Stimulated activated CD4-positive, alpha-beta T cell treated with anti-CD3 and anti-CD28 coated beads, TNF-alpha, amount 100 ng/mL, for 24 hours (primary cell): ENCODE results near the gene PCDH17.

ENCODE experiments used
- DNase-seq, 3 experiments: peaks; one replicate each; pipeline ENCODE4 v3.0.0-alpha.2; 2020; ENCODE audit warnings: low read depth in 3 of 3

The PCDH17 gene

GRCh38 chr13:57636816-57637215 lies 5.3 kb downstream of the PCDH17 start:
- no peak for DNase-seq

- no peak for DNase-seq
These were observed 6.0 kb downstream of the PCDH17 start for GRCh38 chr13:57637515-57637914.

DNA sequence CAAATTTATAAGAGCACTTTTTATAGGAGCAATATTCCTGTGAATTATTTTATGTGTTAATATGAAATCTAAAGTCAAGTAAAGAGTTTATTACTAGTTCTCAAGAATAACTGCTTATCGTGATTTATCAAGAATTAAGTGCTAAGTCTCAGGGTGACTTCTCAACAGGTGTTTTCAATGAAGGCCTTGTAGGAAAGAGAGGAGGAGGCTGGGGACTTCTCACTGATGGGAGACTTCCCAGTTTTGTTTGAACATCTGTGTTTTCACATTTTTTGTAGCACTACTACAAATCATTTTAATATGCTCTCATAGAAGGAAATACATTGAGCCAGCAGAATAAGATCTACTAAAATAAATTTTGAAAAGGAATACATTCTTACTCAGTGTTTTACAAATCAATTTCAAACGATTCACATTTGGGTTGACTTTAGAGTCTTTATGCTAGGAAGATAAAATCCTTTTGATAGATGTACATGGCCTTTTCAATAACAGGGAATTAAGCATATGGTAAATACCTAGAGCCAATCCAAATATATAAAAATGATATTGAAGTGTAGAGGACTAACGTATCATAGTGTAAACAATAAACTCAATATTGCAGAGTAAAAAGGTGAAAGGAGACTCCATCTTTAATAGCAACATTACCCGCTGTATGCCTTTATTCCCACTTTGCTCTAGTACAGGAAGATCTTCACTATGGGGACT lies 6.8 kb downstream of the PCDH17 start:
- no peak for DNase-seq

- DNase-seq = no peak
These were observed 9.1 kb downstream of the PCDH17 start for GRCh38 chr13:57640607-57641006.

GRCh38 chr13:57641051-57641450 lies 9.5 kb downstream of the PCDH17 start:
- no peak for DNase-seq

DNA sequence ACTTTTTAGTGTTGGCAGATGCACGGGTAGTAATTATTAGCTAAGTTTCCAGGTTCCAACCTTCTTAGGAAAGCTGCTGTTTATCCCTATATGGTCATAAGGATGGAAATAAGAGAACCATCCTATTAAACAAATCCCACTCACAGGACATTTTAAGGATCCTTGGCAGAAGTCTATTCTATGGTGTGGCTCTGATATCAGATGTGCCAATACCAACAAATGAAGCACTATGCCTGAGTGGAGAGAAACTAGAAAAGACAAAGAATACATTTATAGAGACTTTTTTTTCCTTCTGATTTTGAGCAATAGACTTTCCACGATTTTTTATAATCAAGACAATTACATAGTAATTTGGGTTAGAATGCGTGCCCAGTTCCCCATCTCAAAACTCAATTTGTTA lies 12.6 kb downstream of the PCDH17 start:
- no peak for DNase-seq

GRCh38 chr13:57653229-57653989 lies 21.9 kb downstream of the PCDH17 start:
- DNase-seq = no peak

- DNase-seq = no peak
These were observed 33.9 kb downstream of the PCDH17 start for GRCh38 chr13:57665481-57665880.

DNA sequence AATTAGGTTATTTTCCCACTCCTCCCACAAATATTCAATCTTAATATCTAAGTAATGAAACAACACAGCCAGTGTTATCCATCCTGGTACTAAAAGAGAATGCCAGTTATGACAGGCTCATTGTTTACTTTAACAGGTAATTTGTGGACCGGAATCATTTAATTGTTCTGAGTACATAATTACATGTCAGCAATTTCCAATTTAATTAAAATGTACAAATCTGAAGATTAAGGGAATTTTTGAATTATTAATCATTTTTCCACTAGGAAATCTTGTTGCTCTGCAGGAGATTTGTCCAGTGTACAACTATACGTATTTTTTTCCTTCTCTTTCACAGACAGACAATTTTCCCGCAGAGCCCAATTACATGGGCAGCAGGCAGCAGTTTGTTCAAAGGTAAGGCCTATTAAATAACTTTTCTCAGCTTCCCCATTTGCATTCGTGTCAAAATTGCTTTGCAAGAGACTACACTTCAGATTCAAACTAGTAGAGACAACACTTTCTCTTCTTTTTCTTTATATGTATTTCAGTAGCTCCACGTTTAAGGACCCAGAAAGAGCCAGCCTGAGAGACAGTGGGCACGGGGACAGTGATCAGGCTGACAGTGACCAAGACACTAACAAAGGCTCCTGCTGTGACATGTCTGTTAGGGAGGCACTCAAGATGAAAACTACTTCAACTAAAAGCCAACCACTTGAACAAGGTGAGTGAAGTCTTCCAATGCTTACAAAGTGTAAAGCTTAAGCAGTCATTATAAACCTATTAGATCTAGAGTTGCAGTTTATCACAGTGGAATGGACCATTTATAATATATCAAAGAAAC lies 34.8 kb downstream of the PCDH17 start:
- no peak for DNase-seq

GRCh38 chr13:57672168-57672567 lies 40.6 kb downstream of the PCDH17 start:
- DNase-seq = no peak

DNA sequence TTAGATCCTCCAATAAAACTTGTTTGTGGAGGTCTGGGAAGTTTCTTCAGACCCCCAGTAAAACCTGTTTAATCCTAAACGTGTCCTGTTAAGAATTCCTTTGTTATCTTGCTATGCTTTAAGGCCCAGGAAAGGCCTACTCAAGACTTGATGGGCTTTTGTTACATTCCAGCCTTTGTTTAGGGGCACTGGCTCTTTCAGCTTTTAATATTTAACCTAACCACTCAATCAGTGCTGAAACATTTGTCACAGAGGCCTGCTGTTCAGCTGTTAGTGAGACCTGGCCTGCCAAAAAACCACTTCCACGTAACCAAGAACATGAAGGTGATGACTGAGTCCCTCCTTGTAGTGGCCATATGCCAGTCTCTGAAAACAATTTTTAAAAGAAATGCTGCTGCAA lies 41.7 kb downstream of the PCDH17 start:
- no peak for DNase-seq

DNA sequence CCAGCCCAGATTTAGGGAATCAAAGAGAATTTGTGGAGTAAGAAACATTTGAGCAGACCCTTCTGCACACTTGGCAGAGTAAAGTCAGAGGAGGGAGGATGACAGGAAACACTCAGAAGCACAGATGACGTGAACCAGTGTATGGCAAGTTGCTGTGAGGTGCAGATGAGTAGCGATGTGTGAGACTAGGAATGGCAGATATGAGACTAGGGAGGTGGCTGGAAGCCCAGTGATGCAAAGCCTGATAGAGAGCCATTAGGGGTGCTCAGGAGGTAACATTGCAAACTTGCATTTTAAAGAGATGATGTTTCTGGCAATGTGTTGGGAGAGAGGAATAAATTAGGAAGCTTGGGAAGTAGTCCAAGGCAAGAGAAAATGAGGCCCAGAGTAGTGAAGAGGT lies 44.0 kb downstream of the PCDH17 start:
- no peak for DNase-seq

DNA sequence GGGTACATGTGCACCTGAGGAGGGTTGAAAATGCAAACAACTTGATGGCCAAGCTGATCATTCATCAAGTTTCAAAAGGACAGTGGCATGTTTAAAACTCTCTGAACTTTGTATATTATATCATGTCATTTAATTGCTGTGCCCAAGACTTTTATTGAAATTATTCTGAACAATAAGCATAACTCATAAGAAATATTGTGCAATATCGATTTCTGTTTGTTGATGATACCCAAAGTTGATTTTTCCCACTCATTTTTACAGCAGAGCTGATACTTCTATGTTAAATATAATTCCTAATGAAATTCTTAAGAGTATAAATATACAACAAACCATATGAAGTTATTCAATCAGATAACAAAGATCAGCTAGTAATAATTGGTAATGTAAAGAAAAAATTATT lies 49.1 kb downstream of the PCDH17 start:
- no peak for DNase-seq

GRCh38 chr13:57682128-57682716 lies 50.7 kb downstream of the PCDH17 start:
- no peak for DNase-seq

GRCh38 chr13:57698851-57699250 lies 67.3 kb downstream of the PCDH17 start:
- no peak for DNase-seq

DNA sequence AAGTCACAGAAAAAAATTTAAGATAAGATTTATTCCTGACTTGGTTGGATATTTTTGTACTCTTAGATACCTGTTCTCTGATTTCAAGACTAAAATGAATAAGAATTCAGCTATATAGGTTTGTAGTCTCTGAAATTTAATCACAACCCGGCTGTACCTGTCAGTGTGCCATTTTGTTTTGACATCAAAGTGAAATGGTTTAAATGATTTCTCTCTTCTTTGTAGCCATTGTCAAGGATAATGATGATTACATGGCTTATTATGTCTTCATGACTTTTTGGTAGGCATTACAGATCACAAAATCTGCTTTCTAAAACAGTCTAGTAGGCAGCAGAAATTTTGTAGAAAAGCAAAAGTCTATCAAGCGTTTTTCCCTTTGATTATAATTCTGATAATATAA lies 72.5 kb downstream of the PCDH17 start:
- DNase-seq = no peak

DNA sequence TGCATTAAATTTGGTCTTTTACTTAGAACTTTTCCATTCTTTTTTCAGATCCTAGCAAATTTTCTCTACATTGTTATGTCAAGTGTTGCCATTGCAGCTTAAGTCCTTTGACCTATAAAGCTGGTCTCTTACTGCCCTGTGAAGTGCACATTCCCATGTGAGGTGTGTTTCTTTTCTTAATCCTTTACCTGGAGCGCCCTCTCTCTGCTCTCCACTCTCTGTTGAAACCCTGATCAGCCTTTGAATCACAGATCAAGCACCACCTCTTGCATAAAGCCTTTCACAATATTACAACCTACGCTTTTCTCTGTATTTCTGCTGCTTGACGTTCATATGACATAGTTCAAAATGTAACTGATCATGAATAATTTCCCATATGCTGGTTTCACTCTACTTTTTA lies 84.8 kb downstream of the PCDH17 start:
- DNase-seq = no peak

- no peak for DNase-seq
These were observed 93.1 kb downstream of the PCDH17 start for GRCh38 chr13:57724486-57725272.

GRCh38 chr13:57725480-57725879 lies 93.9 kb downstream of the PCDH17 start:
- DNase-seq = no peak

- no peak for DNase-seq
These were observed 95.4 kb downstream of the PCDH17 start for GRCh38 chr13:57726981-57727380.

- DNase-seq = no peak
These were observed 102.8 kb downstream of the PCDH17 start for GRCh38 chr13:57734306-57734705.
